Mesenchymal stem cell (in vitro differentiated cells and primary cell): Measurements from ENCODE around the gene TNFRSF6B.
A peak's percentile ranks its signal among the peaks of the same experiment; 100 is the strongest.

Experiments used
- DNase-seq: peaks from one replicate; pipeline ENCODE4 v3.0.0-alpha.2; 2013
- H2AFZ ChIP-seq: one replicate; pipeline ENCODE4 v1.6.1; 2013; ENCODE audit warnings: low read depth, mild to moderate bottlenecking, control low read depth, inconsistent platforms, low read length, moderate library complexity
- H2AK5ac ChIP-seq: 2 replicates; pipeline ENCODE4 v1.6.1; 2013; ENCODE audit warnings: low read length, moderate library complexity, mild to moderate bottlenecking, inconsistent platforms; ENCODE audit not compliant: severe bottlenecking
- H2BK120ac ChIP-seq: one replicate; pipeline ENCODE4 v1.6.1; 2013; ENCODE audit warnings: low read depth, mild to moderate bottlenecking, inconsistent platforms, low read length, moderate library complexity
- H2BK12ac ChIP-seq, 2 experiments: one replicate each; pipeline ENCODE4 v1.6.1; 2013; ENCODE audit warnings: inconsistent platforms in 2 of 2, low read length in 2 of 2, mild to moderate bottlenecking in 2 of 2, moderate library complexity in 2 of 2, control low read depth in 1 of 2
- H2BK15ac ChIP-seq: one replicate; pipeline ENCODE4 v1.6.1; 2013; ENCODE audit warnings: mild to moderate bottlenecking, low read depth, inconsistent platforms; ENCODE audit not compliant: poor library complexity, severe bottlenecking
- H2BK5ac ChIP-seq: 2 replicates; pipeline ENCODE4 v1.6.1; 2013; ENCODE audit warnings: low read depth, mild to moderate bottlenecking, low read length, control low read depth, inconsistent platforms; ENCODE audit not compliant: poor library complexity, severe bottlenecking
- H3K14ac ChIP-seq, 2 experiments: one replicate each; pipeline ENCODE4 v1.6.1; 2013; ENCODE audit warnings: inconsistent platforms in 2 of 2, low read length in 2 of 2, control low read depth in 1 of 2, mild to moderate bottlenecking in 1 of 2, moderate library complexity in 1 of 2
- H3K18ac ChIP-seq, 2 experiments: one replicate each; pipeline ENCODE4 v1.6.1; 2013; ENCODE audit warnings: inconsistent platforms in 2 of 2, low read length in 2 of 2, control low read depth in 1 of 2, low read depth in 1 of 2, mild to moderate bottlenecking in 1 of 2
- H3K23ac ChIP-seq, 2 experiments: one replicate each; pipeline ENCODE4 v1.6.1; 2013; ENCODE audit warnings: inconsistent platforms in 2 of 2, low read length in 2 of 2, mild to moderate bottlenecking in 2 of 2, moderate library complexity in 2 of 2, control low read depth in 1 of 2
- H3K27ac ChIP-seq: 2 replicates; pipeline ENCODE4 v1.5.1; 2013; ENCODE audit warnings: mild to moderate bottlenecking, moderate library complexity, low read length, control low read depth, inconsistent platforms; ENCODE audit not compliant: poor library complexity, severe bottlenecking
- H3K27me3 ChIP-seq, 2 experiments: 2 replicates each; pipeline versions ENCODE4 v1.6.1 to v1.7.0; 2013; ENCODE audit warnings: low read length in 2 of 2, mild to moderate bottlenecking in 2 of 2, moderate library complexity in 2 of 2, control low read depth in 1 of 2, inconsistent platforms in 1 of 2; ENCODE audit not compliant: control insufficient read depth in 1 of 2, insufficient read depth in 1 of 2
- H3K36me3 ChIP-seq, 2 experiments: 2 replicates each; pipeline versions ENCODE4 v1.6.1 to v1.7.0; 2013; ENCODE audit warnings: low read length in 2 of 2, control low read depth in 1 of 2, inconsistent platforms in 1 of 2, low read depth in 1 of 2, mild to moderate bottlenecking in 1 of 2; ENCODE audit not compliant: insufficient read depth in 2 of 2, control insufficient read depth in 1 of 2
- H3K4ac ChIP-seq, 2 experiments: one replicate each; pipeline ENCODE4 v1.6.1; 2013; ENCODE audit warnings: inconsistent platforms in 2 of 2, low read length in 2 of 2, mild to moderate bottlenecking in 2 of 2, moderate library complexity in 2 of 2, control low read depth in 1 of 2, low read depth in 1 of 2
- H3K4me1 ChIP-seq: 2 replicates; pipeline ENCODE4 v1.6.1; 2013; ENCODE audit warnings: low read depth, low read length, control low read depth; ENCODE audit not compliant: control insufficient read depth, insufficient read depth
- H3K4me2 ChIP-seq: 2 replicates; pipeline ENCODE4 v1.6.1; 2013; ENCODE audit warnings: low read length, mild to moderate bottlenecking, inconsistent platforms; ENCODE audit not compliant: poor library complexity, severe bottlenecking
- H3K4me3 ChIP-seq, 2 experiments: 2 replicates each; pipeline versions ENCODE4 v1.5.1 to v1.7.0; 2013; ENCODE audit warnings: low read length in 2 of 2, mild to moderate bottlenecking in 2 of 2, control low read depth in 1 of 2, low read depth in 1 of 2; ENCODE audit not compliant: insufficient read depth in 1 of 2
- H3K79me1 ChIP-seq: replicated peaks from 2 replicates; pipeline ENCODE4 v1.6.1; 2013; ENCODE audit warnings: mild to moderate bottlenecking, control low read depth, low read length, inconsistent platforms; ENCODE audit not compliant: poor library complexity, severe bottlenecking
- H3K9ac ChIP-seq: 2 replicates; pipeline ENCODE4 v1.7.0; 2013; ENCODE audit warnings: mild to moderate bottlenecking, low read length, moderate library complexity
- H3K9me3 ChIP-seq: 2 replicates; pipeline ENCODE4 v1.7.0; 2013; ENCODE audit warnings: mild to moderate bottlenecking, low read length; ENCODE audit not compliant: control insufficient read depth
- H4K8ac ChIP-seq: one replicate; pipeline ENCODE4 v1.6.1; 2013; ENCODE audit warnings: inconsistent platforms, mild to moderate bottlenecking, low read length, moderate library complexity
- H4K91ac ChIP-seq: one replicate; pipeline ENCODE4 v1.6.1; 2013; ENCODE audit warnings: mild to moderate bottlenecking, low read length, inconsistent platforms
- WGBS: methylation state at CpG from one replicate; pipeline ENCODE4 v1.1.7; 2013; ENCODE audit warnings: mixed read lengths; 5-methylcytosine and 5-hydroxymethylcytosine counted together

TNFRSF6B gene

GRCh38 chr20:63673951-63674350 lies 22.5 kb upstream of the TNFRSF6B start:
- no peak overlapping the region for H2AFZ ChIP-seq
- H2BK12ac ChIP-seq: no peak overlapping the region
- no peak overlapping the region for H3K23ac ChIP-seq
- H4K8ac ChIP-seq: no peak overlapping the region
- H4K91ac ChIP-seq: no peak overlapping the region
- H3K4me2 ChIP-seq: no peak overlapping the region
- no peak overlapping the region for H3K4ac ChIP-seq
- no peak overlapping the region for H2BK5ac ChIP-seq
- H3K36me3 ChIP-seq: peaks cover 67 to 69% of the 10 kb centered on the region in 2 experiments
- no peaks in the 10 kb centered on the region for H3K27me3 ChIP-seq
- no peak overlapping the region for H2AK5ac ChIP-seq
- H3K9ac ChIP-seq: no peak overlapping the region
- H3K18ac ChIP-seq: no peak overlapping the region
- 97% methylated on average over 14 of the region's 14 CpGs for WGBS
- H2BK120ac ChIP-seq: no peak overlapping the region
- H3K4me1 ChIP-seq: peaks cover 1% of the 10 kb centered on the region
- H3K14ac ChIP-seq: no peak overlapping the region
- H3K27ac ChIP-seq: no peak overlapping the region
- H2BK15ac ChIP-seq: no peak overlapping the region
- H3K9me3 ChIP-seq: no peaks in the 10 kb centered on the region
- H3K79me1 ChIP-seq: peaks cover 3% of the 10 kb centered on the region
- H3K4me3 ChIP-seq: no peak overlapping the region
- no peak for DNase-seq

GRCh38 chr20:63675681-63676368 lies 20.6 kb upstream of the TNFRSF6B start:
- Histone ChIP-seq H2BK12ac (no peak overlapping the region), H3K27ac (no peak overlapping the region), H2AK5ac (no peak overlapping the region), H2BK15ac (no peak overlapping the region), H3K4ac (no peak overlapping the region), H3K4me3 (no peak overlapping the region), H3K23ac (no peak overlapping the region), H4K91ac (no peak overlapping the region), H3K18ac (no peak overlapping the region), H4K8ac (peak overlapping the region; percentile 14), H2BK5ac (no peak overlapping the region), H2AFZ (no peak overlapping the region), H3K9me3 (no peaks in the 10 kb centered on the region), H3K79me1 (peaks cover 3% of the 10 kb centered on the region), H3K4me1 (peaks cover 6% of the 10 kb centered on the region), H3K27me3 (no peaks in the 10 kb centered on the region), H3K36me3 (peaks cover 69 to 80% of the 10 kb centered on the region in 2 experiments), H2BK120ac (no peak overlapping the region), H3K4me2 (no peak overlapping the region), H3K9ac (no peak overlapping the region), H3K14ac (no peak overlapping the region)
- DNase-seq: no peak
- WGBS: 97% methylated on average over 18 of the region's 20 CpGs

- H4K8ac ChIP-seq: no peak overlapping the region
- 93% methylated on average over 12 of the region's 13 CpGs for WGBS
Observed at GRCh38 chr20:63678071-63678470, 18.4 kb upstream of the TNFRSF6B start.

GRCh38 chr20:63678667-63679465 lies 17.6 kb upstream of the TNFRSF6B start:
- H2AK5ac ChIP-seq: no peak overlapping the region
- peaks cover 1% of the 10 kb centered on the region for H3K79me1 ChIP-seq
- H3K27ac ChIP-seq: no peak overlapping the region
- H2BK15ac ChIP-seq: no peak overlapping the region
- H4K91ac ChIP-seq: no peak overlapping the region
- no peak overlapping the region for H3K9ac ChIP-seq
- no peak overlapping the region for H2BK5ac ChIP-seq
- no peak overlapping the region for H2BK12ac ChIP-seq
- no peak for DNase-seq
- H3K4me2 ChIP-seq: no peak overlapping the region
- H3K14ac ChIP-seq: no peak overlapping the region
- H3K36me3 ChIP-seq: peaks cover 56 to 67% of the 10 kb centered on the region in 2 experiments
- no peaks in the 10 kb centered on the region for H3K9me3 ChIP-seq
- no peaks in the 10 kb centered on the region for H3K27me3 ChIP-seq
- no peak overlapping the region for H3K18ac ChIP-seq
- H2AFZ ChIP-seq: no peak overlapping the region
- H3K4ac ChIP-seq: no peak overlapping the region
- no peak overlapping the region for H3K23ac ChIP-seq
- 94% methylated on average over 38 of the region's 38 CpGs for WGBS
- no peak overlapping the region for H4K8ac ChIP-seq
- H3K4me3 ChIP-seq: no peak overlapping the region
- no peak overlapping the region for H2BK120ac ChIP-seq
- peaks cover 25% of the 10 kb centered on the region for H3K4me1 ChIP-seq

More at GRCh38 chr20:63678071-63678470, 18.4 kb upstream of the TNFRSF6B start:
- no peak overlapping the region for H4K91ac ChIP-seq
- no peak overlapping the region for H3K4me3 ChIP-seq
- no peak overlapping the region for H3K18ac ChIP-seq
- peaks cover 60 to 72% of the 10 kb centered on the region in 2 experiments for H3K36me3 ChIP-seq
- no peak overlapping the region for H3K14ac ChIP-seq
- no peak overlapping the region for H2BK15ac ChIP-seq
- H3K79me1 ChIP-seq: peaks cover 1% of the 10 kb centered on the region
- no peak overlapping the region for H2AFZ ChIP-seq
- H3K4me2 ChIP-seq: no peak overlapping the region
- no peak overlapping the region for H2BK5ac ChIP-seq
- no peak overlapping the region for H3K23ac ChIP-seq
- no peak overlapping the region for H2AK5ac ChIP-seq
- no peak overlapping the region for H2BK120ac ChIP-seq
- no peak overlapping the region for H2BK12ac ChIP-seq
- H3K4me1 ChIP-seq: peaks cover 19% of the 10 kb centered on the region
- H3K9me3 ChIP-seq: no peaks in the 10 kb centered on the region
- no peak for DNase-seq
- no peak overlapping the region for H3K4ac ChIP-seq
- H3K27me3 ChIP-seq: no peaks in the 10 kb centered on the region
- no peak overlapping the region for H3K9ac ChIP-seq
- no peak overlapping the region for H3K27ac ChIP-seq
